Kidney (tissue), 14 donors: Measurements from ENCODE around the gene KCNQ1. TPM values are rescaled to one million over a fixed set of nuclear protein-coding genes. Genes with fewer than 3 reads are reported as not detected.

Experiments used
- DNase-seq, 5 donors: peaks; one replicate each; pipeline ENCODE4 v3.0.0-alpha.2; 2013 to 2020
- FAIRE-seq: peaks from 2 replicates; lab custom pipeline; 2012; peaks lifted over from hg19 to GRCh38; lab: Jason Lieb, UNC
- H3K27ac ChIP-seq, 2 donors: one replicate each; pipeline ENCODE4 v1.7.0; 2013; ENCODE audit warnings: low read depth in 2 of 2, low read length in 2 of 2, inconsistent platforms in 1 of 2
- H3K27me3 ChIP-seq: one replicate; pipeline ENCODE4 v1.7.1; 2013; ENCODE audit warnings: low read length, inconsistent platforms; ENCODE audit not compliant: control insufficient read depth, insufficient read depth
- H3K36me3 ChIP-seq, 3 donors: one replicate each; pipeline versions ENCODE4 v1.7.0 to v1.7.1; 2013; ENCODE audit warnings: low read length in 3 of 3, control low read depth in 1 of 3, inconsistent platforms in 1 of 3; ENCODE audit not compliant: insufficient read depth in 3 of 3, control insufficient read depth in 2 of 3
- H3K4me1 ChIP-seq, 3 donors: one replicate each; pipeline versions ENCODE4 v1.7.0 to v1.7.1; 2013; ENCODE audit warnings: low read length in 3 of 3, inconsistent platforms in 1 of 3, low read depth in 1 of 3; ENCODE audit not compliant: control insufficient read depth in 2 of 3, insufficient read depth in 2 of 3
- H3K4me3 ChIP-seq, 3 donors: one replicate each; pipeline versions ENCODE4 v1.7.0 to v1.8.1; 2013; ENCODE audit warnings: low read length in 3 of 3, control low read depth in 1 of 3, inconsistent platforms in 1 of 3
- H3K9ac ChIP-seq, 3 donors: one replicate each; pipeline versions ENCODE4 v1.7.0 to v1.7.1; 2013; ENCODE audit warnings: low read length in 3 of 3, control low read depth in 1 of 3, inconsistent platforms in 1 of 3
- H3K9me3 ChIP-seq, 3 donors: one replicate each; pipeline versions ENCODE4 v1.7.0 to v1.7.1; 2013; ENCODE audit warnings: low read length in 3 of 3, control low read depth in 1 of 3, inconsistent platforms in 1 of 3; ENCODE audit not compliant: control insufficient read depth in 2 of 3, insufficient read depth in 1 of 3
- CTCF ChIP-seq: IDR thresholded peaks from 3 replicates; pipeline ENCODE4 v1.5.1; 2012; ENCODE audit warnings: mild to moderate bottlenecking, moderate library complexity, borderline replicate concordance; ENCODE audit not compliant: insufficient read depth; ENCODE audit errors: extremely low read depth
- intact Hi-C: fragments of 100-400 bp; cut with DNase I; formaldehyde crosslinking; loops from one replicate; pipeline ENCODE4 v1.11.1; 2022
- polyA plus RNA-seq: library from polyadenylated mRNA; stranded (reverse); fragments of 350-450 nt; fragmentation: Illumina TruSeq; extraction: RNeasy Lipid Tissue Mini Kit (QIAGEN cat#74804); gene quantifications from one replicate; pipeline ENCODE4 v1.2.3, GENCODE V29; 2014; ENCODE audit warnings: low read depth, low replicate concordance; ENCODE audit not compliant: insufficient read depth
- total RNA-seq: library from RNA; stranded (reverse); fragmentation: NEBNext Ultra II Directional; extraction: Animal tissue kit (Norgen Biotek cat#: 25700); gene quantifications from one replicate; pipeline ENCODE4 v1.2.1, GENCODE V29; 2021
- donor health status: control.
- donor health status: control.
- donor health status: control.
- donor health status: control.
- donor health status: control.
- donor health status: DM: yes; HTN: yes; CAD: no.
- donor health status: Normal renal cell carcinoma (clear cell type).

The KCNQ1 gene
- total and polyA plus RNA-seq, 2 donors from 2014 or later: 45.5 to 49.4 TPM

GRCh38 chr11:2841411-2842190 lies 396.8 kb downstream of the KCNQ1 start:
- Histone ChIP-seq H3K4me1 (peaks cover 0 to 4% (median 0%) of the 10 kb centered on the region in 3 donors), H3K4me3 (no peak overlapping the region), H3K36me3 (no peaks in the 10 kb centered on the region), H3K27me3 (no peaks in the 10 kb centered on the region), H3K9me3 (no peaks in the 10 kb centered on the region), H3K9ac (no peak overlapping the region), H3K27ac (no peak overlapping the region)
- intact Hi-C loops: no loop called here
- FAIRE-seq: no peak
- TF ChIP-seq CTCF: no peak
- DNase-seq: peak in 1 of 5 donors; percentile 53

- FAIRE-seq (no peak), DNase-seq (peak in 1 of 5 donors; percentile 58)
- Histone ChIP-seq H3K27ac (no peak overlapping the region), H3K27me3 (no peaks in the 10 kb centered on the region), H3K36me3 (no peaks in the 10 kb centered on the region), H3K4me3 (no peak overlapping the region), H3K9me3 (no peaks in the 10 kb centered on the region), H3K9ac (no peak overlapping the region), H3K4me1 (no peaks in the 10 kb centered on the region)
- TF ChIP-seq CTCF: no peak
- intact Hi-C loops: no loop called here
Measured at GRCh38 chr11:2842876-2843275, 398.1 kb downstream of the KCNQ1 start.

GRCh38 chr11:2843551-2843950 lies 398.7 kb downstream of the KCNQ1 start:
- TF ChIP-seq CTCF: no peak
- no peaks in the 10 kb centered on the region for H3K9me3 ChIP-seq
- no peak overlapping the region for H3K27ac ChIP-seq
- H3K27me3 ChIP-seq: no peaks in the 10 kb centered on the region
- H3K4me3 ChIP-seq: no peak overlapping the region
- FAIRE-seq (no peak), DNase-seq (peak in 3 of 5 donors; percentile 32 to 37 (median 35))
- no peaks in the 10 kb centered on the region for H3K4me1 ChIP-seq
- no peaks in the 10 kb centered on the region for H3K36me3 ChIP-seq
- intact Hi-C loops: no loop called here
- no peak overlapping the region for H3K9ac ChIP-seq
